ENCODE results near the gene CD22.

- no peak for TF ChIP-seq EZH2 (IDR thresholded peaks at IDR 0.05; ENCODE audit: borderline replicate concordance, low read depth, low read length, poor library complexity, severe bottlenecking)
- TF ChIP-seq CTCF (conservative IDR thresholded peaks at IDR 0.05; ENCODE audit: low read depth, low read length), result no peak
Observed at GRCh38 chr19:35311901-35312665, 16.9 kb upstream of the CD22 start.
